HEK293T (cell line): ENCODE measurements around the gene PCNX2.

ENCODE experiments used
- ARNT ChIP-seq: fragments of 450-650 bp; IDR thresholded peaks from 2 replicates; pipeline ENCODE4 v1.6.1; 2017; ENCODE audit warnings: mild to moderate bottlenecking
- BHLHE40 ChIP-seq: fragments of 450-650 bp; IDR thresholded peaks from 2 replicates; pipeline ENCODE4 v1.6.1; 2016; ENCODE audit warnings: mild to moderate bottlenecking, moderate library complexity, borderline replicate concordance
- ELF4 ChIP-seq: fragments of 450-650 bp; IDR thresholded peaks from 2 replicates; pipeline ENCODE4 v1.6.1; 2017; ENCODE audit warnings: antibody characterized with exemption
- FOXA1 ChIP-seq: fragments of 450-650 bp; IDR thresholded peaks from 2 replicates; pipeline ENCODE4 v1.6.1; 2016; ENCODE audit warnings: mild to moderate bottlenecking
- FOXK2 ChIP-seq: fragments of 450-650 bp; IDR thresholded peaks from 2 replicates; pipeline ENCODE4 v1.6.1; 2016; ENCODE audit warnings: mild to moderate bottlenecking
- FOXM1 ChIP-seq: fragments of 450-650 bp; IDR thresholded peaks from 2 replicates; pipeline ENCODE4 v1.6.1; 2017; ENCODE audit warnings: mild to moderate bottlenecking, borderline replicate concordance
- HDGF ChIP-seq: fragments of 450-650 bp; IDR thresholded peaks from 2 replicates; pipeline ENCODE4 v1.6.1; 2017; ENCODE audit warnings: antibody characterized with exemption, borderline replicate concordance
- L3MBTL2 ChIP-seq: fragments of 450-650 bp; conservative IDR thresholded peaks from 2 replicates; pipeline ENCODE4 v1.6.1; 2016; ENCODE audit warnings: mild to moderate bottlenecking
- LEF1 ChIP-seq: fragments of 450-650 bp; IDR thresholded peaks from 2 replicates; pipeline ENCODE4 v1.6.1; 2017; ENCODE audit warnings: mild to moderate bottlenecking, borderline replicate concordance
- PKNOX1 ChIP-seq: fragments of 450-650 bp; IDR thresholded peaks from 2 replicates; pipeline ENCODE4 v1.6.1; 2016
- SP1 ChIP-seq: fragments of 450-650 bp; IDR thresholded peaks from 2 replicates; pipeline ENCODE4 v1.6.1; 2017
- SUZ12 ChIP-seq: fragments of 450-650 bp; IDR thresholded peaks from 2 replicates; pipeline ENCODE4 v1.6.1; 2016; ENCODE audit warnings: mild to moderate bottlenecking
- TARDBP ChIP-seq: fragments of 450-650 bp; IDR thresholded peaks from 2 replicates; pipeline ENCODE4 v1.6.1; 2016
- ZNF384 ChIP-seq: fragments of 450-650 bp; IDR thresholded peaks from 2 replicates; pipeline ENCODE4 v1.6.1; 2016

- TF ChIP-seq ARNT (no peak), ELF4 (no peak), BHLHE40 (no peak), SUZ12 (no peak), TARDBP (no peak), L3MBTL2 (no peak), LEF1 (no peak), SP1 (no peak), FOXA1 (no peak), FOXM1 (no peak), ZNF384 (no peak), FOXK2 (no peak), HDGF (no peak), PKNOX1 (no peak)
These were observed 270.4 kb downstream of the PCNX2 start for GRCh38 chr1:233025157-233025556.
